Esophagus squamous epithelium (tissue), 5 donors: ENCODE measurements around the gene GLRX. TPM values are rescaled to one million over a fixed set of nuclear protein-coding genes. Genes with fewer than 3 reads are reported as not detected.

Experiments
- DNase-seq: peaks from one replicate; lab custom pipeline; 2025; lab: John Stamatoyannopoulos, UW
- H3K27ac ChIP-seq, 4 donors: fragments of 200-600 bp; sonication (generic); one replicate each; pipeline ENCODE4 v1.5.1; 2016 to 2019; ENCODE audit warnings: mild to moderate bottlenecking in 1 of 4
- H3K27me3 ChIP-seq, 4 donors: fragments of 200-600 bp; sonication (generic); 1 replicate in 3 of 4; 2 replicates in 1 of 4; pipeline versions ENCODE4 v1.5.1 to v1.6.0; 2017 to 2021; ENCODE audit warnings: antibody characterized with exemption in 1 of 4
- H3K36me3 ChIP-seq, 3 donors: fragments of 200-600 bp; sonication (generic); one replicate each; pipeline ENCODE4 v1.5.1; 2016 to 2019
- H3K4me1 ChIP-seq, 3 donors: fragments of 200-600 bp; sonication (generic); one replicate each; pipeline ENCODE4 v1.5.1; 2017 to 2019
- H3K4me3 ChIP-seq, 4 donors: fragments of 200-600 bp; sonication (generic); 1 replicate in 3 of 4; 2 replicates in 1 of 4; pipeline ENCODE4 v1.5.1; 2016 to 2019; ENCODE audit warnings: mild to moderate bottlenecking in 2 of 4, moderate library complexity in 1 of 4
- H3K9me3 ChIP-seq, 3 donors: fragments of 200-600 bp; sonication (generic); one replicate each; pipeline ENCODE4 v1.5.1; 2016 to 2019
- CTCF ChIP-seq, 6 experiments: fragments of 450-650 bp in 4 of 6; fragments of 200-600 bp in 2 of 6; sonication (generic) in 2 of 6; IDR thresholded peaks; one replicate each; pipeline ENCODE4 v1.5.1; 2016 to 2019; ENCODE audit warnings: antibody characterized with exemption in 6 of 6, mild to moderate bottlenecking in 4 of 6, moderate library complexity in 4 of 6
- POLR2A ChIP-seq, 4 donors: fragments of 450-650 bp; IDR thresholded peaks; one replicate each; pipeline ENCODE4 v1.6.1; 2017; ENCODE audit warnings: antibody characterized with exemption in 4 of 4, mild to moderate bottlenecking in 4 of 4, moderate library complexity in 3 of 4
- WGBS, 2 donors: methylation state at CpG; one replicate each; pipeline ENCODE4 v1.1.5; 2018; 5-methylcytosine and 5-hydroxymethylcytosine counted together
- intact Hi-C: fragments of 100-400 bp; cut with DNase I; formaldehyde crosslinking; loops from one replicate; pipeline ENCODE4 v1.15.0; 2022
- total RNA-seq, 4 donors: library from RNA; depleted of rRNA; stranded (reverse); fragments of >200 nt; gene quantifications; one replicate each; pipeline ENCODE4 v1.1.0, GENCODE V29; 2016
- donor health status: DM: yes; HTN: yes; CAD: no.

The GLRX gene
- total RNA-seq, 4 donors from 2014 or later: 5.3 to 37.8 (median 14.2) TPM

GRCh38 chr5:95794070-95794516 lies 28.4 kb downstream of the GLRX start:
- Histone ChIP-seq H3K27ac (no peak overlapping the region), H3K36me3 (peaks cover 0 to 9% (median 0%) of the 10 kb centered on the region in 3 donors), H3K9me3 (no peaks in the 10 kb centered on the region), H3K4me3 (no peak overlapping the region), H3K27me3 (no peaks in the 10 kb centered on the region), H3K4me1 (no peaks in the 10 kb centered on the region)
- 68 to 69% methylated on average over 3 of the region's 3 CpGs for WGBS, 2 donors
- TF ChIP-seq CTCF (IDR thresholded peaks at IDR 0.05) (no peak), POLR2A (IDR thresholded peaks at IDR 0.05) (no peak)
- no peak for DNase-seq
- intact Hi-C loops: no loop called here

GRCh38 chr5:95791751-95792150 lies 30.8 kb downstream of the GLRX start:
- no peaks in the 10 kb centered on the region for H3K4me1 ChIP-seq
- DNase-seq: no peak
- no peaks in the 10 kb centered on the region for H3K9me3 ChIP-seq
- no peak for TF ChIP-seq CTCF (IDR thresholded peaks at IDR 0.05)
- no peak for TF ChIP-seq POLR2A (IDR thresholded peaks at IDR 0.05)
- intact Hi-C loops: no loop called here
- no peak overlapping the region for H3K4me3 ChIP-seq
- H3K27me3 ChIP-seq: no peaks in the 10 kb centered on the region
- no peak overlapping the region for H3K27ac ChIP-seq
- peaks cover 0 to 19% (median 0%) of the 10 kb centered on the region in 3 donors for H3K36me3 ChIP-seq
- 82 to 93% methylated on average over 5 of the region's 6 CpGs for WGBS, 2 donors

GRCh38 chr5:95788493-95788892 lies 34.0 kb downstream of the GLRX start:
- H3K27ac ChIP-seq: no peak overlapping the region
- 90 to 95% methylated on average over 8 of the region's 8 CpGs for WGBS, 2 donors
- no peak overlapping the region for H3K4me3 ChIP-seq
- intact Hi-C loops: loop anchor here (10.0 kb wide), 1 partner anchor 124 kb away; no protein-coding TSS in a partner anchor
- no peaks in the 10 kb centered on the region for H3K27me3 ChIP-seq
- DNase-seq: no peak
- H3K4me1 ChIP-seq: no peaks in the 10 kb centered on the region
- no peak for TF ChIP-seq CTCF (IDR thresholded peaks at IDR 0.05)
- H3K9me3 ChIP-seq: no peaks in the 10 kb centered on the region
- peaks cover 0 to 19% (median 0%) of the 10 kb centered on the region in 3 donors for H3K36me3 ChIP-seq

- H3K36me3 ChIP-seq: peaks cover 0 to 19% (median 0%) of the 10 kb centered on the region in 3 donors
- intact Hi-C loops: loop anchor here (10.0 kb wide), 1 partner anchor 122 kb away; no protein-coding TSS in a partner anchor
- no peak for TF ChIP-seq POLR2A (IDR thresholded peaks at IDR 0.05)
- TF ChIP-seq CTCF (IDR thresholded peaks at IDR 0.05): no peak
- peaks cover 0 to under 1% (median 0%) of the 10 kb centered on the region in 3 donors for H3K4me1 ChIP-seq
- H3K27me3 ChIP-seq: no peaks in the 10 kb centered on the region
- no peak for DNase-seq
- H3K4me3 ChIP-seq: no peak overlapping the region
- H3K27ac ChIP-seq: no peak overlapping the region
- WGBS, 2 donors: 91 to 96% methylated on average over 3 of the region's 3 CpGs
- no peaks in the 10 kb centered on the region for H3K9me3 ChIP-seq
Observed at GRCh38 chr5:95786821-95787418, 35.6 kb downstream of the GLRX start.

GRCh38 chr5:95784514-95785302 lies 37.8 kb downstream of the GLRX start:
- TF ChIP-seq CTCF (IDR thresholded peaks at IDR 0.05) (no peak), POLR2A (IDR thresholded peaks at IDR 0.05) (no peak)
- WGBS, 2 donors: 80 to 82% methylated on average over 9 of the region's 9 CpGs
- Histone ChIP-seq H3K36me3 (peaks cover 0 to 10% (median 0%) of the 10 kb centered on the region in 3 donors), H3K4me1 (peaks cover 4 to 19% (median 8%) of the 10 kb centered on the region in 3 donors), H3K9me3 (no peaks in the 10 kb centered on the region), H3K4me3 (no peak overlapping the region), H3K27me3 (no peaks in the 10 kb centered on the region), H3K27ac (no peak overlapping the region)
- intact Hi-C loops: loop anchor here (5.0 to 10.0 kb wide), 2 partner anchors 63 to 120 kb away; no protein-coding TSS in a partner anchor
- no peak for DNase-seq
